GM12878 (cell line): ENCODE results near the gene SCMH1. TPM values are rescaled to one million over a fixed set of nuclear protein-coding genes. Genes with fewer than 3 reads are reported as not detected.

Experiments
- ATAC-seq: fragments of 200-7000 bp; cut with Tn5 transposase; 3 replicates; pipeline ENCODE4 v1.9.1; 2020; ENCODE audit warnings: mild to moderate bottlenecking, moderate library complexity
- BruUV-seq: library from RNA; stranded (reverse); fragments of 400-500 nt; replicated peaks from 2 replicates; lab custom pipeline; 2021; lab: Mats Ljungman, UMichigan
- CTCF ChIA-PET: fragments of 300-600 bp; sonication (Branson Sonifier 250); formaldehyde crosslinking; extraction: SDS; loops from one replicate; lab custom pipeline; 2021; ENCODE audit warnings: inconsistent platforms; lab: Yijun Ruan, JAX
- POLR2A ChIA-PET: fragments of 350-600 bp; formaldehyde crosslinking; extraction: SDS; loops from one replicate; lab custom pipeline; 2021; ENCODE audit warnings: inconsistent platforms; lab: Charles Lee
- RAD21 ChIA-PET: fragments of 300-600 bp; sonication (Branson Sonifier 250); formaldehyde crosslinking; loops from one replicate; lab custom pipeline; 2023; ENCODE audit warnings: antibody characterized with exemption; ENCODE audit not compliant: unreplicated experiment; lab: Charles Lee
- SMC1A ChIA-PET: fragments of 300-600 bp; sonication (Branson Sonifier 250); formaldehyde crosslinking; loops from one replicate; lab custom pipeline; 2023; ENCODE audit not compliant: unreplicated experiment, uncharacterized antibody; lab: Charles Lee
- DNase-seq: peaks from one replicate; pipeline ENCODE4 v3.0.0-alpha.2; 2011; ENCODE audit warnings: low read depth, low spot score
- FAIRE-seq: peaks from 3 replicates; lab custom pipeline; 2011; peaks lifted over from hg19 to GRCh38; lab: Jason Lieb, UNC
- H2AFZ ChIP-seq: 2 replicates; pipeline ENCODE4 v1.6.0; 2011; ENCODE audit warnings: low read depth, low read length, control low read depth; ENCODE audit not compliant: control insufficient read depth
- H3K27ac ChIP-seq: 2 replicates; pipeline ENCODE4 v1.5.1; 2011; ENCODE audit warnings: control low read depth; ENCODE audit not compliant: control insufficient read depth, insufficient read depth
- H3K27me3 ChIP-seq, 2 experiments: replicated peaks in 1 of 2; 2 replicates each; pipeline versions ENCODE4 v1.6.0 to v1.6.1; 2011; ENCODE audit warnings: low read length in 1 of 2; ENCODE audit not compliant: control insufficient read depth in 2 of 2, insufficient read depth in 2 of 2
- H3K36me3 ChIP-seq, 2 experiments: 2 replicates each; pipeline ENCODE4 v1.5.1; 2011; ENCODE audit warnings: low read length in 1 of 2; ENCODE audit not compliant: control insufficient read depth in 2 of 2, insufficient read depth in 2 of 2
- H3K4me1 ChIP-seq: 2 replicates; pipeline ENCODE4 v1.6.1; 2011; ENCODE audit warnings: mild to moderate bottlenecking, low read length, moderate library complexity, mixed read lengths; ENCODE audit not compliant: control insufficient read depth, insufficient read depth
- H3K4me2 ChIP-seq: 2 replicates; pipeline ENCODE4 v1.6.0; 2011; ENCODE audit warnings: control low read depth; ENCODE audit not compliant: control insufficient read depth, insufficient read depth
- H3K4me3 ChIP-seq: fragments of 200-600 bp; sonication (generic); 2 replicates; pipeline ENCODE4 v1.5.1; 2016
- H3K79me2 ChIP-seq: 2 replicates; pipeline ENCODE4 v1.6.0; 2011; ENCODE audit warnings: low read length; ENCODE audit not compliant: control insufficient read depth, insufficient read depth
- H3K9ac ChIP-seq: 2 replicates; pipeline ENCODE4 v1.8.0; 2011; ENCODE audit warnings: low read length, control low read depth, mixed read lengths; ENCODE audit not compliant: control insufficient read depth, insufficient read depth
- H3K9me3 ChIP-seq: replicated peaks from 3 replicates; pipeline ENCODE4 v1.5.1; 2011; ENCODE audit warnings: mild to moderate bottlenecking, low read length; ENCODE audit not compliant: control insufficient read depth, insufficient read depth
- H4K20me1 ChIP-seq: 2 replicates; pipeline ENCODE4 v1.6.0; 2011; ENCODE audit not compliant: control insufficient read depth, insufficient read depth
- EZH2 ChIP-seq: IDR thresholded peaks from 2 replicates; pipeline ENCODE4 v1.6.1; 2012; ENCODE audit warnings: low read depth, mild to moderate bottlenecking, control low read depth, inconsistent platforms, low read length, borderline replicate concordance; ENCODE audit not compliant: control insufficient read depth
- HDGF ChIP-seq: fragments of 450-650 bp; IDR thresholded peaks from 2 replicates; pipeline ENCODE4 v1.6.1; 2016; ENCODE audit warnings: antibody characterized with exemption
- HSF1 ChIP-seq: fragments of 150-350 bp; IDR thresholded peaks from 2 replicates; pipeline ENCODE4 v1.6.1; 2014; ENCODE audit warnings: mild to moderate bottlenecking, low read depth, low read length
- KAT2A ChIP-seq: conservative IDR thresholded peaks from 2 replicates; pipeline ENCODE4 v1.6.1; 2011; ENCODE audit warnings: low read depth, low read length; ENCODE audit not compliant: control insufficient read depth
- KLF5 ChIP-seq: fragments of 450-650 bp; IDR thresholded peaks from 2 replicates; pipeline ENCODE4 v1.6.1; 2014; ENCODE audit warnings: mild to moderate bottlenecking; ENCODE audit not compliant: partially characterized antibody
- LARP7 ChIP-seq: fragments of 450-650 bp; IDR thresholded peaks from 2 replicates; pipeline ENCODE4 v1.6.1; 2017; ENCODE audit warnings: mild to moderate bottlenecking
- RAD21 ChIP-seq: IDR thresholded peaks from 2 replicates; pipeline ENCODE4 v1.6.1; 2011; ENCODE audit warnings: mild to moderate bottlenecking, low read depth, low read length, moderate library complexity; ENCODE audit not compliant: insufficient read depth
- RCOR1 ChIP-seq: conservative IDR thresholded peaks from 2 replicates; pipeline ENCODE4 v1.6.1; 2012; ENCODE audit warnings: low read depth, low read length, improper control_type of control experiment
- REST ChIP-seq: IDR thresholded peaks from 2 replicates; pipeline ENCODE4 v1.6.1; 2012; ENCODE audit warnings: mild to moderate bottlenecking, low read depth, low read length
- SIN3A ChIP-seq: IDR thresholded peaks from 2 replicates; pipeline ENCODE4 v1.6.1; 2012; ENCODE audit warnings: low read depth, low read length, improper control_type of control experiment
- STAT3 ChIP-seq: IDR thresholded peaks from 2 replicates; pipeline ENCODE4 v1.6.1; 2011; ENCODE audit warnings: low read depth, low read length, improper control_type of control experiment
- SUPT20H ChIP-seq: IDR thresholded peaks from 2 replicates; pipeline ENCODE4 v1.6.1; 2011; ENCODE audit warnings: low read depth, mild to moderate bottlenecking, low read length, moderate library complexity, borderline replicate concordance; ENCODE audit not compliant: control insufficient read depth
- YY1 ChIP-seq: IDR thresholded peaks from 2 replicates; pipeline ENCODE4 v1.6.1; 2011; ENCODE audit warnings: low read depth, mild to moderate bottlenecking, low read length
- ZNF207 ChIP-seq: fragments of 450-650 bp; IDR thresholded peaks from 2 replicates; pipeline ENCODE4 v1.6.1; 2014; ENCODE audit warnings: antibody characterized with exemption, mild to moderate bottlenecking, borderline replicate concordance
- ZNF24 ChIP-seq: fragments of 450-650 bp; IDR thresholded peaks from 2 replicates; pipeline ENCODE4 v1.6.1; 2017; ENCODE audit warnings: antibody characterized with exemption, mild to moderate bottlenecking
- ZNF687 ChIP-seq: fragments of 450-650 bp; IDR thresholded peaks from 2 replicates; pipeline ENCODE4 v1.6.1; 2017; ENCODE audit warnings: mild to moderate bottlenecking, moderate library complexity
- WGBS: methylation state at CpG from one replicate; pipeline ENCODE4 v1.1.6; 2016; ENCODE audit warnings: low lambda C conversion rate; ENCODE audit not compliant: insufficient replicate concordance, insufficient coverage; ENCODE audit errors: missing lambda C conversion rate; 5-methylcytosine and 5-hydroxymethylcytosine counted together
- in situ Hi-C: fragments of 300-500 bp; cut with MboI; formaldehyde crosslinking; loops from 9 replicates; pipeline ENCODE4 v1.14.3; 2018; ENCODE audit warnings: mixed read lengths
- intact Hi-C: fragments of 100-400 bp; cut with micrococcal nuclease; formaldehyde crosslinking; loops from one replicate; pipeline ENCODE4 v1.14.2; 2022; ENCODE audit not compliant: unreplicated experiment
- polyA plus RNA-seq, 11 experiments: library from polyadenylated mRNA; depleted of rRNA in 4 of 11; unstranded in 6 of 11; stranded (reverse) in 5 of 11; fragments of >200 nt; fragmentation: Nextera tagmentation in 4 of 11; fragmentation: Illumina TruSeq in 1 of 11; extraction: Ambion mirVana in 4 of 11; extraction: Trizol in 1 of 11; gene quantifications; 1 replicate in 1 of 11; 2 replicates in 10 of 11; pipeline versions ENCODE4 v1.2.1 to v1.2.3, GENCODE V29; 2011 to 2016; ENCODE audit warnings: inconsistent platforms in 2 of 11, missing spikeins in 2 of 11, low read depth in 1 of 11
- total RNA-seq, 4 experiments: library from RNA; depleted of rRNA in 3 of 4; stranded (reverse); fragments of >200 nt in 3 of 4; fragmentation: Illumina TruSeq in 1 of 4; extraction: Trizol in 1 of 4; gene quantifications; 2 replicates each; pipeline versions ENCODE4 v1.2.1 to v1.2.3, GENCODE V29; 2013 to 2021

SCMH1 gene
- total and polyA plus RNA-seq, 10 of the 15 experiments (the other 5 are each of a cell fraction or from before 2014, with no cell fraction given) = 7.5 to 44.1 (median 27.8) TPM

- POLR2A ChIA-PET = interaction anchor here (0.7 kb wide), 1 partner anchor 32 kb away, joined by 4 read pairs; no protein-coding TSS in a partner anchor
- ATAC-seq (no peak), FAIRE-seq (no peak), DNase-seq (no peak)
- no peak overlapping the region for H2AFZ ChIP-seq
- no peak overlapping the region for H3K4me2 ChIP-seq
- RAD21 ChIA-PET = no interaction called here
- no peaks in the 10 kb centered on the region for H4K20me1 ChIP-seq
- H3K27ac ChIP-seq = no peak overlapping the region
- no TSS peak for BruUV-seq
- no peak overlapping the region for H3K9ac ChIP-seq
- no peaks in the 10 kb centered on the region for H3K4me1 ChIP-seq
- no peak overlapping the region for H3K4me3 ChIP-seq
- in situ Hi-C loops = no loop called here
- no peaks in the 10 kb centered on the region for H3K36me3 ChIP-seq
- no peaks in the 10 kb centered on the region for H3K9me3 ChIP-seq
- H3K27me3 ChIP-seq = no peaks in the 10 kb centered on the region
- SMC1A ChIA-PET = no interaction called here
- intact Hi-C loops = no loop called here
- WGBS = 82% methylated on average over 3 of the region's 3 CpGs
- peaks cover 31% of the 10 kb centered on the region for H3K79me2 ChIP-seq
- CTCF ChIA-PET = no interaction called here
- TF ChIP-seq SUPT20H (no peak), STAT3 (no peak), RAD21 (no peak), YY1 (no peak), REST (no peak), HSF1 (no peak), EZH2 (no peak), KLF5 (no peak), HDGF (no peak), KAT2A (no peak), ZNF687 (no peak), ZNF24 (no peak), SIN3A (no peak), RCOR1 (no peak), ZNF207 (no peak), LARP7 (no peak)
These were observed 9.8 kb downstream of the SCMH1 start for GRCh38 chr1:41232305-41232704.
